ENCODE measurements around the gene KCNA1. TPM values are rescaled to one million over a fixed set of nuclear protein-coding genes. Genes with fewer than 3 reads are reported as not detected.

KCNA1 gene
- total and polyA plus RNA-seq, 5 donors from 2014 or later = not detected

DNA sequence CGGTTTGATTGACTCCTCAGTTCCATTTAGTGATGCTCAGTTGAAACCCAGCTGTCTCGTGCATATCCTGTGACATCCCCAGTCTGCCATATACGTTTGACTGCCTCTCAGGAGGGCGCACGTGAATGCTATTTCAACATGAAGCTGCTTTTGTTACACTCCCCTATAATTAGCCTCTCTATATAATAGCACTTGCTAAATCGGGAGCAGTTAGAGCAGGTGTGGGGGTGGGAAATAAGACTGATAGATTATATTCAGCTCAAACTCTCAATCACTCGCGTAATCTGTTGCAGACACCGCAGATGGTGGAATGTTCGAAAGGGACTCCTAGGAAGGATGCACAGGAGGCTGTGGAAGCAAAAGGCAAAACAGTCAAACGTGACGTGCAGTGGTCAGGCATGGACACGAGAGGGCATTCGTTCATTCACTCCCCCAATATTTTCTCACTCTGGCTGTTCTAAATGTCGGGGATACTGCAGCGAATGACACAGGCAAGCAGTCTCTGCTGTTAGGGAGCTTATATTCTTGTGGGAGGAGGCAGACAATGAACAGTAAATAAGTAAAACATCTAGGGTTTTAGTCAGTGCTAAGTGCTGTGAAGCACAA lies 29.8 kb downstream of the KCNA1 start:
- no peak overlapping the region for H3K4me3 Mint-ChIP-seq
- no peaks in the 10 kb centered on the region for H3K36me3 Mint-ChIP-seq
- no peak overlapping the region for H3K27ac ChIP-seq (ENCODE audit: insufficient read depth, low read length, poor library complexity, severe bottlenecking)
- H3K4me1 ChIP-seq (ENCODE audit: control insufficient read depth, insufficient read depth, low read length, poor library complexity, severe bottlenecking) = no peaks in the 10 kb centered on the region
- no peak overlapping the region for H3K27ac Mint-ChIP-seq
- H3K36me3 ChIP-seq (ENCODE audit: control insufficient read depth, insufficient read depth, low read length) = no peaks in the 10 kb centered on the region
- peaks cover 6% of the 10 kb centered on the region for H3K27me3 ChIP-seq (ENCODE audit: control insufficient read depth, insufficient read depth, low read length)
- ATAC-seq (ENCODE audit: low read depth in 2 of 2) (no peak), DNase-seq (no peak)
- no peaks in the 10 kb centered on the region for H3K4me1 Mint-ChIP-seq
- H3K9me3 Mint-ChIP-seq = no peaks in the 10 kb centered on the region
- no peak overlapping the region for H3K4me3 ChIP-seq (ENCODE audit: low read depth, low read length)
- H3K27me3 Mint-ChIP-seq = peaks cover 4% of the 10 kb centered on the region
- no peaks in the 10 kb centered on the region for H3K9me3 ChIP-seq (ENCODE audit: control insufficient read depth in 2 of 2, low read length in 2 of 2)

DNA sequence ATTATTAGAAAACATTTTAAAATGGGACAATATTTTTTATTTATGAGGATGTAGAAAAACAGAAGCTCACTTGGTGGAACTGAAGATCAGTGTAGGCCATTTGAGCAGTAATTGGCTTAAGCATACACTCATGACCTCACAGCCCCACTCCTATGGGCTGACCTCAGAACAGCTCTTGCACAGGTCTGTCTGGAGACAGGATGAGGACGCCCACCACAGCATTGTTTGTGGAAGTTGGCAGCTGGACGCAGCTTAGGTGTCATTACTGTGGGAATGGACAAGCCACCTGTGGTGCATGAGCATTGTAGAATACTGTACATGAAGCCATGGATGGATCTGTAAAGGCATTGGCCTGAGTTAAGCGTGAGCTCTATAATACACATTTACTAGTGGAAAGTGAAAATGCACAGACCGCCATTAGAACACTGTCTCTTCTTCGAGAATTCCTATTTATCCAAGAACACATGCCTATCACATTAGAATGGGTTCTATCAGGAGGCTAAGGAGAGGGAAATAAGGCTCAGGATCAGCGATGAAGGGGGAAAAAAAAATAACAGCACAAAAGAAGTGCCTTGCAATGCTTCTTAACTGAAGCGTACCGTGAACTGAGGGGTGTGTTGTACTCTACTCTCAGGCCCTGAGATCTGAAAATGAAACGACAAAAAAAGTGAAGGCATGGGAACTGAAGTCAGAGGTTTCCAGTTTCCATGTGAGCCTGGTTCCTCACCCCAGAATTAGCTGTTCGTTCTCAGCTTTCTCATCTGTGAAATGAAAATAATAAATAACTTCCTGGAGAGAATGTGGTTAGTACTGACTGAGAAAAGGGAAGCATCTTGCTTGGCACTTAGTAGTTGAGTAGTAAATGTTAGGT lies 33.6 kb downstream of the KCNA1 start:
- Mint-ChIP-seq H3K4me3 (no peak overlapping the region), H3K36me3 (no peaks in the 10 kb centered on the region), H3K4me1 (no peaks in the 10 kb centered on the region), H3K27ac (no peak overlapping the region), H3K27me3 (no peaks in the 10 kb centered on the region), H3K9me3 (no peaks in the 10 kb centered on the region)
- Histone ChIP-seq H3K36me3 (ENCODE audit: control insufficient read depth, insufficient read depth, low read length) (no peaks in the 10 kb centered on the region), H3K27ac (ENCODE audit: insufficient read depth, low read length, poor library complexity, severe bottlenecking) (no peak overlapping the region), H3K9me3 (ENCODE audit: control insufficient read depth in 2 of 2, low read length in 2 of 2) (no peaks in the 10 kb centered on the region), H3K4me1 (ENCODE audit: control insufficient read depth, insufficient read depth, low read length, poor library complexity, severe bottlenecking) (no peaks in the 10 kb centered on the region), H3K4me3 (ENCODE audit: low read depth, low read length) (no peak overlapping the region), H3K27me3 (ENCODE audit: control insufficient read depth, insufficient read depth, low read length) (peaks cover 2% of the 10 kb centered on the region)
- DNase-seq (no peak), ATAC-seq (ENCODE audit: low read depth in 2 of 2) (no peak)

DNA sequence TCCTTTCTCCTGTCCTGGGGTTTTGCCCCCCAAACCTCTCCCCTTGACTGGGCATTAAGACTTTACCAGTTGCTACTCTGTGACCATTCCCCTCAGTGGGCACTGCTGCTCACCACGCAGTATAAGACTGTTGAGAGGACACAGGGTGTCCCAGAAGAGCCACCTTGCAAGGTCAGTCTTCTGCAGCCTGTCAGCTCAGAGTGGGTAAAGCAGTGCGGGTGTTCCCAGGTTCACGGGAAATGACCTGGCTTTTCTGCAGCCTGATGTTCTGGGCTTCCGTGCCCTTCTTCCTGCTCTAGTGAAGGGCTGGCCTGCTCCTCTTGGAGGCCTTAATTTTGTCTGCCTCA lies 34.2 kb downstream of the KCNA1 start:
- no peaks in the 10 kb centered on the region for H3K36me3 Mint-ChIP-seq
- DNase-seq (no peak), ATAC-seq (ENCODE audit: low read depth in 2 of 2) (no peak)
- Histone ChIP-seq H3K36me3 (ENCODE audit: control insufficient read depth, insufficient read depth, low read length) (no peaks in the 10 kb centered on the region), H3K27me3 (ENCODE audit: control insufficient read depth, insufficient read depth, low read length) (no peaks in the 10 kb centered on the region), H3K27ac (ENCODE audit: insufficient read depth, low read length, poor library complexity, severe bottlenecking) (no peak overlapping the region), H3K4me1 (ENCODE audit: control insufficient read depth, insufficient read depth, low read length, poor library complexity, severe bottlenecking) (no peaks in the 10 kb centered on the region), H3K4me3 (ENCODE audit: low read depth, low read length) (no peak overlapping the region), H3K9me3 (ENCODE audit: control insufficient read depth in 2 of 2, low read length in 2 of 2) (no peaks in the 10 kb centered on the region)
- no peaks in the 10 kb centered on the region for H3K4me1 Mint-ChIP-seq
- H3K27me3 Mint-ChIP-seq = no peaks in the 10 kb centered on the region
- no peak overlapping the region for H3K4me3 Mint-ChIP-seq
- no peak overlapping the region for H3K27ac Mint-ChIP-seq
- no peaks in the 10 kb centered on the region for H3K9me3 Mint-ChIP-seq

DNA sequence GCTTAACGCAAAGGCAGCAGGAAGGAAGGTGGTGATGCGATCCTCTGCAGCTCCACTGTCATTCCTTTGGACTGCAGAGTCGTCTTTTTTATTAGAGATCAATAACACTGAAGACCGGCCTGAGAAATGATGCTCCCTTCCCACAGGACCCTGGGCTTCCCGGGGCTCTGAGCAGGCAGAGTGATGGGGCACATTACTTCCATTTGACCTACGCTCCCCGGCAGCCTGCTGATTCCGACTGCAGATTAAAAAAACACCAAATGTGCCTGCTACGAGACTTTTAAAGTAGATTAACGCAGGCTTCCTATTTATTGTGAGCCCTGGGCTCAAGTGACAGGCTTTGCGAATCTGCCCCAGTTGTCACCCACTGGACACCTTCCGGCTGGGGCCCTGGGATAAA lies 37.5 kb downstream of the KCNA1 start:
- H3K36me3 Mint-ChIP-seq = no peaks in the 10 kb centered on the region
- no peaks in the 10 kb centered on the region for H3K4me1 Mint-ChIP-seq
- ATAC-seq (ENCODE audit: low read depth in 2 of 2) (no peak), DNase-seq (no peak)
- no peaks in the 10 kb centered on the region for H3K4me1 ChIP-seq (ENCODE audit: control insufficient read depth, insufficient read depth, low read length, poor library complexity, severe bottlenecking)
- H3K27me3 Mint-ChIP-seq = peaks cover 9% of the 10 kb centered on the region
- no peaks in the 10 kb centered on the region for H3K9me3 ChIP-seq (ENCODE audit: control insufficient read depth in 2 of 2, low read length in 2 of 2)
- H3K9me3 Mint-ChIP-seq = no peaks in the 10 kb centered on the region
- H3K27me3 ChIP-seq (ENCODE audit: control insufficient read depth, insufficient read depth, low read length) = peaks cover 6% of the 10 kb centered on the region
- H3K36me3 ChIP-seq (ENCODE audit: control insufficient read depth, insufficient read depth, low read length) = no peaks in the 10 kb centered on the region
- H3K27ac Mint-ChIP-seq = no peak overlapping the region
- no peak overlapping the region for H3K4me3 ChIP-seq (ENCODE audit: low read depth, low read length)
- no peak overlapping the region for H3K4me3 Mint-ChIP-seq
- no peak overlapping the region for H3K27ac ChIP-seq (ENCODE audit: insufficient read depth, low read length, poor library complexity, severe bottlenecking)

DNA sequence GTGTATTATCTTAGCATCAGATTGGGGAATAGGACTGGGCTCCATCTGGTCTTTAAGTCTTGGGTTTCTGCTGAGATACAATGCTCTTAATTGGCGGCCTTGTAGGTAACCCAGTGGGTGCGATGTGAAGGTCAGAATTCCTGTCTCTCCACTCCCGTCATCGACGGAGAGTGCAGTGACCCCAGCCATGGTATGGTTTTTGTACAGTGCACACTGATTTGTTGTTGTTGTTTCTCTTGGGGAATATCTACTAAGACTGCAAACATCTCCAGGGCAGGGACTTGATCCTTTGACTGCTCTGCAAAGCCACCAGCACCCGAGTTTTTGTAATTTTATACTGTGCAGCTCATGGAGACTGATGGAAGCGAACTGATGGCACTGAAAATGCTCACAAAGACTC lies 41.4 kb downstream of the KCNA1 start:
- H3K4me1 Mint-ChIP-seq = no peaks in the 10 kb centered on the region
- no peaks in the 10 kb centered on the region for H3K4me1 ChIP-seq (ENCODE audit: control insufficient read depth, insufficient read depth, low read length, poor library complexity, severe bottlenecking)
- peaks cover 9% of the 10 kb centered on the region for H3K27me3 ChIP-seq (ENCODE audit: control insufficient read depth, insufficient read depth, low read length)
- H3K36me3 ChIP-seq (ENCODE audit: control insufficient read depth, insufficient read depth, low read length) = no peaks in the 10 kb centered on the region
- no peak overlapping the region for H3K4me3 Mint-ChIP-seq
- H3K27ac ChIP-seq (ENCODE audit: insufficient read depth, low read length, poor library complexity, severe bottlenecking) = no peak overlapping the region
- peaks cover 0 to under 1% (median 0%) of the 10 kb centered on the region in 7 donors for H3K9me3 Mint-ChIP-seq
- no peak overlapping the region for H3K27ac Mint-ChIP-seq
- H3K36me3 Mint-ChIP-seq = no peaks in the 10 kb centered on the region
- H3K4me3 ChIP-seq (ENCODE audit: low read depth, low read length) = no peak overlapping the region
- peaks cover 22% of the 10 kb centered on the region for H3K27me3 Mint-ChIP-seq
- ATAC-seq (ENCODE audit: low read depth in 2 of 2) = no peak
- H3K9me3 ChIP-seq (ENCODE audit: control insufficient read depth in 2 of 2, low read length in 2 of 2) = no peaks in the 10 kb centered on the region
- DNase-seq = no peak

DNA sequence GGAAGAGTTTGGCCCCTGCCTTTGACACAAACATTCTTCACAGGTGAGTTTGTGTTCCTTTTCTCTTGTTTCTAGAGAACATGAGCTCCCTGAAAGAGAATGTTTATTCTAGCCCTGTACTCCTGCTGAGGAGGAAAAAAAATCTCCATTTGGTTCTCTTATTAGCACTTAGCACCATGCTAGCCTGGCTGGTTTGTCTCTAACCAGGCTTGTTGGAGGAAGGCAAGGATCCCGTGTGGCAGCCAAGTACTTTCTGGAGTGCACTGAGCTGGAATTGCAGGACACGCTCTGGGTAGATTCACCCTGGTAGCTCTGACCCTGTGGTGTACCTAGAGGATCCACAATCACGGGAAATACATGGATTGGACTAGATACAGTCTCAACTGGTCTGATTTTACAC lies 41.9 kb downstream of the KCNA1 start:
- DNase-seq (no peak), ATAC-seq (ENCODE audit: low read depth in 2 of 2) (no peak)
- no peak overlapping the region for H3K4me3 Mint-ChIP-seq
- H3K4me3 ChIP-seq (ENCODE audit: low read depth, low read length) = no peak overlapping the region
- H3K36me3 Mint-ChIP-seq = no peaks in the 10 kb centered on the region
- peaks cover 9% of the 10 kb centered on the region for H3K27me3 ChIP-seq (ENCODE audit: control insufficient read depth, insufficient read depth, low read length)
- peaks cover 0 to 2% (median 0%) of the 10 kb centered on the region in 7 donors for H3K9me3 Mint-ChIP-seq
- no peaks in the 10 kb centered on the region for H3K4me1 ChIP-seq (ENCODE audit: control insufficient read depth, insufficient read depth, low read length, poor library complexity, severe bottlenecking)
- no peaks in the 10 kb centered on the region for H3K4me1 Mint-ChIP-seq
- H3K27ac Mint-ChIP-seq = no peak overlapping the region
- H3K27me3 Mint-ChIP-seq = peaks cover 24% of the 10 kb centered on the region
- H3K36me3 ChIP-seq (ENCODE audit: control insufficient read depth, insufficient read depth, low read length) = no peaks in the 10 kb centered on the region
- no peak overlapping the region for H3K27ac ChIP-seq (ENCODE audit: insufficient read depth, low read length, poor library complexity, severe bottlenecking)
- H3K9me3 ChIP-seq (ENCODE audit: control insufficient read depth in 2 of 2, low read length in 2 of 2) = no peaks in the 10 kb centered on the region

DNA sequence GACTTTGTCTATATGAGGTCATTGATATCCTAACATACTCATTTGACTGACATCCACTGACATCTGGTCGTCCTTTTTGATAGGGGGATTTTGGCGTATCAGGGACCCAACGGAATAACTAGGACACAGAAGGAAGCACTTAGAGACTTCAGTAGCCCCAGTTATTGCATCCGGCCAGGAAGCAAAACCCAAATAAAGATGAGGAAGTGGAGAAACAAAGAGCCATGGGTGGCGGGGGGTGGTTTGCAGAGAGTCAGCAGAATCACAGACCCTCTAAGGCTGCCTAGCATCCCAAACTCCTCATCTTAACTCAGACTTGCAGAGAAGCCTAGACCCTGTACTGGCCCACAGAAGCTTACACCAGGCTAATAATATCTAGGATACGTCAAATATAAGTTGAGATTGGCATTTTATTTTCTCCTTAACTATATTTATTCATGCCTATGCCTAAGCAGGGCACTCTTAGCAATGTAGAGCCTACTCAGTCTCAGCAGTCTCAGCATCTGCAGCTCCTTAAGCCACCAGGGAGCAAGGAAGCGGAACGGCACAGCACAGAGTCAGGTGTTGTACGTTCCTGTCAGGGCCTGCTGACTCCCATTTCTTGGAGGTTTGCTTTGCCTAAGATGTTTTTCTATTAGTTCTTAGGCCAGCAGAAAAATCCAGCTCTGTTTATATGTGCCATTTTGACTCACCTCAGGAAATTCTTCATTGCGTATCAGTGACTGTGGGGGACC lies 45.1 kb downstream of the KCNA1 start:
- DNase-seq = no peak
- no peak overlapping the region for H3K27ac Mint-ChIP-seq
- ATAC-seq (ENCODE audit: low read depth in 2 of 2) = no peak
- Histone ChIP-seq H3K9me3 (ENCODE audit: control insufficient read depth in 2 of 2, low read length in 2 of 2) (no peaks in the 10 kb centered on the region), H3K27me3 (ENCODE audit: control insufficient read depth, insufficient read depth, low read length) (peaks cover 9% of the 10 kb centered on the region), H3K4me3 (ENCODE audit: low read depth, low read length) (no peak overlapping the region), H3K4me1 (ENCODE audit: control insufficient read depth, insufficient read depth, low read length, poor library complexity, severe bottlenecking) (no peaks in the 10 kb centered on the region), H3K27ac (ENCODE audit: insufficient read depth, low read length, poor library complexity, severe bottlenecking) (no peak overlapping the region), H3K36me3 (ENCODE audit: control insufficient read depth, insufficient read depth, low read length) (no peaks in the 10 kb centered on the region)
- peaks cover 22% of the 10 kb centered on the region for H3K27me3 Mint-ChIP-seq
- H3K4me3 Mint-ChIP-seq = no peak overlapping the region
- H3K9me3 Mint-ChIP-seq = peaks cover 0 to 2% (median 0%) of the 10 kb centered on the region in 7 donors
- no peaks in the 10 kb centered on the region for H3K36me3 Mint-ChIP-seq
- no peaks in the 10 kb centered on the region for H3K4me1 Mint-ChIP-seq

Data from CD4-positive, CD25-positive, alpha-beta regulatory T cell (primary cell).